ENCODE results near the gene PRKCE.

DNA sequence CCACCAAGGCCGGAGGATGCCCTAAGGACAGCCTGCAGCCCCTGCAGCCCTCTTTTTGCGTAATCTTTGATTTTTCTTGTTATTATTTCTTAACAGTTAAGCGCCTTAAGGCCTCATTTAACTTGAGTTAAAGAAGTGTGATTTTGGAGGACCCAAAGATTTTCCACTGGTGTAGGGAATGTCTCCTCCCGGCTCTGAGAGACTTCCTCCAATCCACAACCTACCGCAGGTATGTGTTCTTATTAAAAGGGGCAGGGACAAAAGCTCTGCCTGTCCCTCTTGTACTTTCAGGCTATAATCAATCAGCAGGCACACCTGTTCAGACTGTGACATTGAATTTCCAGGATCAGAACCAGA, 285.1 kb downstream of the PRKCE start:
- TF ChIP-seq SUZ12 (IDR thresholded peaks at IDR 0.05; ENCODE audit: extremely low read depth, insufficient read depth, insufficient read length) (no peak), ZNF274 (IDR thresholded peaks at IDR 0.05; ENCODE audit: low read depth, low read length) (no peak)

Data from NT2/D1 (cell line).